DOHH2 (cell line): ENCODE results near the gene SLC22A6.
A peak's percentile ranks its signal among the peaks of the same experiment; 100 is the strongest.

Experiments used
- H3F3A ChIP-seq: fragments of 200-600 bp; sonication (generic), shearing (Covaris generic); 2 replicates; pipeline ENCODE4 v1.6.0; 2016; ENCODE audit warnings: antibody characterized with exemption, mild to moderate bottlenecking; ENCODE audit not compliant: control insufficient read depth, insufficient read depth
- H3K27ac ChIP-seq: fragments of 200-600 bp; sonication (generic); 2 replicates; pipeline ENCODE4 v1.5.1; 2014; ENCODE audit warnings: low read depth, mild to moderate bottlenecking, low read length, moderate library complexity
- H3K27me3 ChIP-seq: fragments of 200-600 bp; sonication (generic); 2 replicates; pipeline ENCODE4 v1.6.1; 2014; ENCODE audit warnings: mild to moderate bottlenecking, low read length, mixed read lengths; ENCODE audit not compliant: control insufficient read depth
- H3K36me3 ChIP-seq: fragments of 200-600 bp; sonication (generic); 2 replicates; pipeline ENCODE4 v1.6.1; 2014; ENCODE audit warnings: mild to moderate bottlenecking, low read length, moderate library complexity, mixed read lengths; ENCODE audit not compliant: control insufficient read depth
- H3K4me1 ChIP-seq: fragments of 200-600 bp; sonication (generic); 2 replicates; pipeline ENCODE4 v1.6.1; 2014; ENCODE audit warnings: mild to moderate bottlenecking, low read length, mixed read lengths; ENCODE audit not compliant: control insufficient read depth
- H3K4me2 ChIP-seq: fragments of 200-600 bp; sonication (generic); 2 replicates; pipeline ENCODE4 v1.6.0; 2014; ENCODE audit warnings: mild to moderate bottlenecking, low read length, moderate library complexity
- H3K4me3 ChIP-seq: fragments of 200-600 bp; sonication (generic); 2 replicates; pipeline ENCODE4 v1.5.1; 2014; ENCODE audit warnings: mild to moderate bottlenecking, low read length, mixed read lengths
- H3K79me2 ChIP-seq: fragments of 200-600 bp; sonication (generic); 2 replicates; pipeline ENCODE4 v1.6.1; 2014; ENCODE audit warnings: mild to moderate bottlenecking, low read length, mixed read lengths; ENCODE audit not compliant: control insufficient read depth
- H3K9me2 ChIP-seq: fragments of 200-600 bp; sonication (generic); replicated peaks from 2 replicates; pipeline ENCODE4 v1.6.1; 2014; ENCODE audit warnings: mild to moderate bottlenecking, low read length, mixed read lengths; ENCODE audit not compliant: control insufficient read depth
- H3K9me3 ChIP-seq: fragments of 200-600 bp; sonication (generic); 2 replicates; pipeline ENCODE4 v1.6.1; 2014; ENCODE audit warnings: antibody characterized with exemption, low read length, mixed read lengths; ENCODE audit not compliant: control insufficient read depth, insufficient read depth
- H4K20me1 ChIP-seq: fragments of 200-600 bp; sonication (generic); 2 replicates; pipeline ENCODE4 v1.6.0; 2014; ENCODE audit warnings: low read depth, mild to moderate bottlenecking, antibody characterized with exemption, low read length, moderate library complexity; ENCODE audit not compliant: control insufficient read depth, insufficient read depth
- EZH2phosphoT487 ChIP-seq: fragments of 200-600 bp; sonication (generic); IDR thresholded peaks from 2 replicates; pipeline ENCODE4 v1.6.1; 2017; ENCODE audit warnings: borderline replicate concordance, mild to moderate bottlenecking, antibody characterized with exemption, low read length, moderate library complexity, mixed read lengths
- TF ChIP-seq, protein P1 (sequence below): fragments of 200-600 bp; sonication (generic); IDR thresholded peaks from one replicate; pipeline ENCODE4 v1.5.1; 2014; ENCODE audit warnings: antibody characterized with exemption, mild to moderate bottlenecking, low read depth, low read length; ENCODE audit not compliant: poor library complexity, severe bottlenecking

SLC22A6 gene

DNA sequence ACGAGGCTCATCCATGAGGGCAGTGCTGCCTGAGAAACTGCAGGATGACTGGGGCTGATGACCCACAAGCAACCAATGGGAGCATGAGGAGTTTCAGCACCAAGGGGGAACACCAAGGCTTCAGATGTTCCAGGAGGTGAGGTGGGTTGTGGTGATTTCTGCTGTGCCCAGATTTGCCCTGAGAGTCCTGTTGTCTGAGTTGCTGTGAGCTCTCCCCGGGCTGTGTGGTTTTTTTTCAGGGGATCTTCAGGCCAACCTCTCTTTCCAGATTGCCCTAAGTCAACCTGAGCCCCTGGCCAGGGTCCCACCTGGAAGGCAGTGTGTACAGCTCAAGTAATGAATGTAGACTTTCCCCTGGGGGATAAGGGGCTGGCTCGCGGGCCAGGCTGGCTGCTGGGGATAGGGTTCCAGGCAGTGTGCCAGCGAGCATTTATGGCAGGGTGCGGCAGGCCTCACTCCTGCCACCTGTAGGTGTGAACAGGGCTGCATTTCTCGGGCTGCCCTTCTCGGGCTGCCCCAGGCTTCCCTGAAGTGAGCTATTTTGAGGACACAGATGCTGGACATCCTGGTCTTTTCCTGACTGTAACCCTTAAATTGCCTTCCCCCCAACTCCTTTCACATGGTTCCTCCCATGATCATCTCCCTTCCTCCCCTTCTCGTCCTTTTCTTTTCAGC is 9.8 kb downstream of the SLC22A6 start:
- no peak for TF ChIP-seq EZH2phosphoT487
- TF ChIP-seq, protein P1, sequence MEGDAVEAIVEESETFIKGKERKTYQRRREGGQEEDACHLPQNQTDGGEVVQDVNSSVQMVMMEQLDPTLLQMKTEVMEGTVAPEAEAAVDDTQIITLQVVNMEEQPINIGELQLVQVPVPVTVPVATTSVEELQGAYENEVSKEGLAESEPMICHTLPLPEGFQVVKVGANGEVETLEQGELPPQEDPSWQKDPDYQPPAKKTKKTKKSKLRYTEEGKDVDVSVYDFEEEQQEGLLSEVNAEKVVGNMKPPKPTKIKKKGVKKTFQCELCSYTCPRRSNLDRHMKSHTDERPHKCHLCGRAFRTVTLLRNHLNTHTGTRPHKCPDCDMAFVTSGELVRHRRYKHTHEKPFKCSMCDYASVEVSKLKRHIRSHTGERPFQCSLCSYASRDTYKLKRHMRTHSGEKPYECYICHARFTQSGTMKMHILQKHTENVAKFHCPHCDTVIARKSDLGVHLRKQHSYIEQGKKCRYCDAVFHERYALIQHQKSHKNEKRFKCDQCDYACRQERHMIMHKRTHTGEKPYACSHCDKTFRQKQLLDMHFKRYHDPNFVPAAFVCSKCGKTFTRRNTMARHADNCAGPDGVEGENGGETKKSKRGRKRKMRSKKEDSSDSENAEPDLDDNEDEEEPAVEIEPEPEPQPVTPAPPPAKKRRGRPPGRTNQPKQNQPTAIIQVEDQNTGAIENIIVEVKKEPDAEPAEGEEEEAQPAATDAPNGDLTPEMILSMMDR: peak; percentile 64
- H3K27ac ChIP-seq: no peak overlapping the region
- H3K9me3 ChIP-seq: no peaks in the 10 kb centered on the region
- H3K4me3 ChIP-seq: no peak overlapping the region
- no peaks in the 10 kb centered on the region; the same call in 1 of the 2 replicates for H3K27me3 ChIP-seq
- no peaks in the 10 kb centered on the region for H3F3A ChIP-seq
- no peak overlapping the region for H3K4me2 ChIP-seq
- H3K9me2 ChIP-seq: no peaks in the 10 kb centered on the region
- H3K4me1 ChIP-seq: no peaks in the 10 kb centered on the region
- H3K79me2 ChIP-seq: no peaks in the 10 kb centered on the region
- no peaks in the 10 kb centered on the region for H4K20me1 ChIP-seq
- H3K36me3 ChIP-seq: no peaks in the 10 kb centered on the region

DNA sequence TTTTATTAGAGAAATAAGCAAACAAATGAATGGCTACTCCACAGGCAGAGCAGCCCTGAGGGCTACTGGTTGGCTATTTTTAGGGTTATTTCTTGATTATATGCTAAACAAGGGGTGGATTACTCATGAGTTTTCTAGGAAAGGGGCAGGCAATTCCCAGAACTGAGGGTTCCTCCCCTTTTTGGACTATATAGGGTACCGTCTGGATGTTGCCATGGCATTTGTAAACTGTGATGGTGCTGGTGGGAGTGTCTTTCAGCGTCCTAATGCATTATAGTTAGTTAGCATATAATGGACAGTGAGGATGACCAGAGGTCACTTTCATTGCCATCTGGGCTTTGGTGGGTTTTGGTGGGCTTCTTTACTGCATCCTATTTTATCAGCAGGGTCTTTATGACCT is 19.2 kb downstream of the SLC22A6 start:
- H3K4me1 ChIP-seq: no peaks in the 10 kb centered on the region
- H3K27me3 ChIP-seq: 0 out of 2 replicates have a peak, but pooled peaks cover 3% of the 10 kb centered on the region
- H3K36me3 ChIP-seq: no peaks in the 10 kb centered on the region
- no peak overlapping the region for H3K27ac ChIP-seq
- H3F3A ChIP-seq: no peaks in the 10 kb centered on the region
- no peak for TF ChIP-seq EZH2phosphoT487
- TF ChIP-seq, protein P1: no peak
- H4K20me1 ChIP-seq: no peaks in the 10 kb centered on the region
- no peaks in the 10 kb centered on the region for H3K9me3 ChIP-seq
- no peaks in the 10 kb centered on the region for H3K79me2 ChIP-seq
- H3K9me2 ChIP-seq: no peaks in the 10 kb centered on the region
- H3K4me2 ChIP-seq: no peak overlapping the region
- no peak overlapping the region for H3K4me3 ChIP-seq

DNA sequence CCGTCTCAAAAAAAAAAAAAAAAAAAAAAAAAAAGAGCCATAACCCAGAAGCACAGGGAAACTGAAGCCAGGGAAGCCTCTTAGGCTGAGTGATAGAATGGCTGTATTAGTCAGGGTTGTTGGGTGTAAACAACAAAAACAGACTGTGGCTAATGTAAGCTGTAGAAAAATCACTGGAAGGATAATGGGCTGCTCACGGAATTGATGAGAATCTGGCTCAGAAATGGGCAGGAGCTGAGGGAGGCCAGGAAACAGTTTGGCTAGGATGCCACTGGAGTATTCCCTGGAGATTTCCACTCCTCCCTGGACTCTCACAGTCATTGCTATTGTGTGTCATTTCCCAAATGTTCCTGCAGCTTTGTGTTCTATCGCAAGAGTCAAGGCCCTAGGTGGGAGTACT is 22.4 kb downstream of the SLC22A6 start:
- no peaks in the 10 kb centered on the region for H3K9me2 ChIP-seq
- H3K79me2 ChIP-seq: no peaks in the 10 kb centered on the region
- H3K9me3 ChIP-seq: no peaks in the 10 kb centered on the region
- no peaks in the 10 kb centered on the region for H3K4me1 ChIP-seq
- H3K27ac ChIP-seq: no peak overlapping the region
- TF ChIP-seq, protein P1: no peak
- TF ChIP-seq EZH2phosphoT487: no peak
- H3K27me3 ChIP-seq: no peaks in the 10 kb centered on the region
- H3K4me2 ChIP-seq: no peak overlapping the region
- no peaks in the 10 kb centered on the region for H4K20me1 ChIP-seq
- no peaks in the 10 kb centered on the region for H3F3A ChIP-seq
- no peaks in the 10 kb centered on the region for H3K36me3 ChIP-seq
- no peak overlapping the region for H3K4me3 ChIP-seq
